MM.1S (cell line): Measurements from ENCODE around the gene THSD7B.

Source experiments
- DNase-seq: peaks from one replicate; pipeline ENCODE4 v3.0.0-alpha.2; 2015
- H2AFZ ChIP-seq: fragments of 300-600 bp; sonication (generic); 2 replicates; pipeline ENCODE4 v1.6.0; 2016; ENCODE audit warnings: antibody characterized with exemption, low read length
- H3F3A ChIP-seq: fragments of 300-600 bp; sonication (generic); 2 replicates; pipeline ENCODE4 v1.6.1; 2016; ENCODE audit warnings: mild to moderate bottlenecking, antibody characterized with exemption, low read length, moderate library complexity, mixed read lengths; ENCODE audit not compliant: insufficient read depth
- H3K27ac ChIP-seq: fragments of 300-600 bp; sonication (generic); 2 replicates; pipeline ENCODE4 v1.5.1; 2016; ENCODE audit warnings: mild to moderate bottlenecking, low read length
- H3K27me3 ChIP-seq: fragments of 300-600 bp; sonication (generic); replicated peaks from 2 replicates; pipeline ENCODE4 v1.6.0; 2016; ENCODE audit warnings: low read length; ENCODE audit not compliant: insufficient read depth
- H3K36me3 ChIP-seq: fragments of 300-600 bp; sonication (generic); replicated peaks from 2 replicates; pipeline ENCODE4 v1.6.1; 2016; ENCODE audit warnings: mild to moderate bottlenecking, low read length, mixed read lengths; ENCODE audit not compliant: insufficient read depth
- H3K4me1 ChIP-seq: fragments of 300-600 bp; sonication (generic); 2 replicates; pipeline ENCODE4 v1.6.1; 2016; ENCODE audit warnings: low read length, mixed read lengths
- H3K4me2 ChIP-seq: fragments of 300-600 bp; sonication (generic); 2 replicates; pipeline ENCODE4 v1.6.0; 2016; ENCODE audit warnings: low read depth, low read length
- H3K4me3 ChIP-seq: fragments of 300-600 bp; sonication (generic); 2 replicates; pipeline ENCODE4 v1.5.1; 2016; ENCODE audit warnings: low read length, mixed read lengths
- H3K79me2 ChIP-seq: fragments of 300-600 bp; sonication (generic); 2 replicates; pipeline ENCODE4 v1.6.1; 2016; ENCODE audit warnings: mixed run types, low read length, mixed read lengths
- H3K9ac ChIP-seq: fragments of 300-600 bp; sonication (generic); 2 replicates; pipeline ENCODE4 v1.6.1; 2016; ENCODE audit warnings: low read length, mixed read lengths
- H3K9me2 ChIP-seq: fragments of 300-600 bp; sonication (generic); replicated peaks from 2 replicates; pipeline ENCODE4 v1.6.1; 2016; ENCODE audit warnings: mild to moderate bottlenecking, low read length, mixed read lengths; ENCODE audit not compliant: insufficient read depth
- H3K9me3 ChIP-seq: fragments of 300-600 bp; sonication (generic); replicated peaks from 2 replicates; pipeline ENCODE4 v1.6.1; 2016; ENCODE audit warnings: mild to moderate bottlenecking, low read length, mixed read lengths; ENCODE audit not compliant: insufficient read depth
- H4K20me1 ChIP-seq: fragments of 300-600 bp; sonication (generic); 2 replicates; pipeline ENCODE4 v1.6.1; 2016; ENCODE audit warnings: mild to moderate bottlenecking, low read length, moderate library complexity, mixed read lengths; ENCODE audit not compliant: insufficient read depth
- EZH2 ChIP-seq: fragments of 300-600 bp; sonication (generic); optimal IDR thresholded peaks from 2 replicates; pipeline ENCODE3; 2017; ENCODE audit warnings: low read depth, mild to moderate bottlenecking, antibody characterized with exemption, low read length, mixed read lengths
- EZH2phosphoT487 ChIP-seq: fragments of 300-600 bp; sonication (generic); IDR thresholded peaks from 2 replicates; pipeline ENCODE4 v1.6.1; 2018; ENCODE audit warnings: antibody characterized with exemption, low read length
- TF ChIP-seq, protein P1 (sequence below): fragments of 300-600 bp; sonication (generic); IDR thresholded peaks from 2 replicates; pipeline ENCODE4 v1.5.1; 2016; ENCODE audit warnings: antibody characterized with exemption, low read length, mixed read lengths

The THSD7B gene

DNA sequence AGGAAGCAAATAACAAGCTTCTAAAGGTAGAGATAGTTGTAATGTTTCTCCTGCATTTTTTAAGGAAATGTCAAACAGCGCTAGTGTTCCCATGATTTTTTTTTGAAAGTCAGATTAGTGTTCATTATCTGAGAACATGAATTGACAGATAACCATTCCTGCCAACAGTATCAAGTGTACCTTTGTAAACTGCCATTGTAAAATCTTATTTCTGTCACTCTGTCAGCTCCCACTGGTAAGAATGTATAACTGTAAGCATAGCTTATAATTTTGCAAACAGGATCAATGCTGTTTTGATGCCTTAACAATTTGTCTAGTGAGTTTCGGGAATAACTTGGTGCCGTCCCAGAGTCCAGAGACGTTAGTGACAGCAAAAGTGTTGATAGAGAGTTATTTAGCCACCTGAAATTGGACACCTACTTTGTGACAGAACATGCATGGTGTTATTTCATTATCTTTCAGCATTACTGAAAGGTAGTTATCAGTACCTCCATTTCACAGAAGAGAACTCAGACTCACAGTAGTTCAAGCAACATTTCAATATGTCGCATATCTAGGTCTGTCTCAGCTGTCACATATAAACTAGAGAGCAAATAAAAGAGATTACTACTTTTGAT lies 221.4 kb downstream of the THSD7B start:
- Histone ChIP-seq H3K27me3 (no peaks in the 10 kb centered on the region), H3K36me3 (no peaks in the 10 kb centered on the region), H3K4me2 (no peak overlapping the region), H3K4me1 (no peaks in the 10 kb centered on the region), H3K27ac (no peak overlapping the region), H3K79me2 (no peaks in the 10 kb centered on the region), H4K20me1 (no peaks in the 10 kb centered on the region), H3K4me3 (no peak overlapping the region), H3K9me3 (no peaks in the 10 kb centered on the region), H2AFZ (no peak overlapping the region), H3K9ac (no peak overlapping the region), H3K9me2 (no peaks in the 10 kb centered on the region), H3F3A (no peaks in the 10 kb centered on the region)
- DNase-seq: no peak
- TF ChIP-seq, protein P1, sequence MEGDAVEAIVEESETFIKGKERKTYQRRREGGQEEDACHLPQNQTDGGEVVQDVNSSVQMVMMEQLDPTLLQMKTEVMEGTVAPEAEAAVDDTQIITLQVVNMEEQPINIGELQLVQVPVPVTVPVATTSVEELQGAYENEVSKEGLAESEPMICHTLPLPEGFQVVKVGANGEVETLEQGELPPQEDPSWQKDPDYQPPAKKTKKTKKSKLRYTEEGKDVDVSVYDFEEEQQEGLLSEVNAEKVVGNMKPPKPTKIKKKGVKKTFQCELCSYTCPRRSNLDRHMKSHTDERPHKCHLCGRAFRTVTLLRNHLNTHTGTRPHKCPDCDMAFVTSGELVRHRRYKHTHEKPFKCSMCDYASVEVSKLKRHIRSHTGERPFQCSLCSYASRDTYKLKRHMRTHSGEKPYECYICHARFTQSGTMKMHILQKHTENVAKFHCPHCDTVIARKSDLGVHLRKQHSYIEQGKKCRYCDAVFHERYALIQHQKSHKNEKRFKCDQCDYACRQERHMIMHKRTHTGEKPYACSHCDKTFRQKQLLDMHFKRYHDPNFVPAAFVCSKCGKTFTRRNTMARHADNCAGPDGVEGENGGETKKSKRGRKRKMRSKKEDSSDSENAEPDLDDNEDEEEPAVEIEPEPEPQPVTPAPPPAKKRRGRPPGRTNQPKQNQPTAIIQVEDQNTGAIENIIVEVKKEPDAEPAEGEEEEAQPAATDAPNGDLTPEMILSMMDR: no peak

DNA sequence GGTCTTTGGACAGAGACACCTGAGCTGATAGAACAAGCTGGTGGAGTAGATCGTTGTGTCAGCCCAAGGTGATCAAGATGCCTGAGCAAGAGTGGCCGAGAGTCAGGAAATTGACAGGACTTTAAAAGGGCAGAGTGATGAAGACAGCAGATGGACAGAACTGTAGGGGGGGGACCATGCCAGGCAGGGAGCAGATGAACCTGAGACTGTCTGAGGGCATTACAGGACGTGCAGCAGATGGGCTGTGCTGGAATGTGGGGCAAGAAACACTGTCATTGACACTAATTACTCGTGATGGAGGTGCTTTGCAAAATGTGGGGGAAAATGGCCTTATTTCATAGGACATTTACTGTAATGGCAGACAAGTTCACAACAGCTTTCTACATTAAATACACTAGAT lies 225.0 kb downstream of the THSD7B start:
- no peaks in the 10 kb centered on the region for H3K9me2 ChIP-seq
- no peaks in the 10 kb centered on the region for H3K27me3 ChIP-seq
- DNase-seq: no peak
- H3K9ac ChIP-seq: no peak overlapping the region
- H3K27ac ChIP-seq: no peak overlapping the region
- H3K36me3 ChIP-seq: no peaks in the 10 kb centered on the region
- no peak overlapping the region for H3K4me3 ChIP-seq
- H3F3A ChIP-seq: no peaks in the 10 kb centered on the region
- no peak overlapping the region for H2AFZ ChIP-seq
- no peaks in the 10 kb centered on the region for H3K9me3 ChIP-seq
- H3K4me1 ChIP-seq: no peaks in the 10 kb centered on the region
- no peak overlapping the region for H3K4me2 ChIP-seq
- H3K79me2 ChIP-seq: no peaks in the 10 kb centered on the region
- no peaks in the 10 kb centered on the region for H4K20me1 ChIP-seq
- TF ChIP-seq, protein P1: no peak
- TF ChIP-seq EZH2phosphoT487 (no peak), EZH2 (no peak)

DNA sequence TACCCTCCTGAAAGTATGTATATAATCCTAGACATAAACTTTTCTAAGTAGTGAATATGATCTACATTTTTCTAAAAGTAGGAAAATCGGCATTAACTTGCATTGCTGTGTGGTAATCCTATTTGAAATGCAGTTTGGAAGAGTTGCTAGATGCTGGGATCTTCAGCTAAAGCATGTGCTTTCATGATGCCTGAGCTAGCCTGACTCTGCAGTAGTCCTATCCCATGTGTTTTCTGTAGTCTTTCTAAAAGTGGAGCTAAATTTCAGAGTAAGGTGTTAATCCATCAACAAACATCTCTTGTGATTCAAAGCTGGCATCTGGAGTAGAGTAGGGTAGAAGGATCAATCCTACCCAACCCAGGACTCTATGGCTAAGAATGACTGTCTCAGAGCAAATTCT lies 229.4 kb downstream of the THSD7B start:
- no peaks in the 10 kb centered on the region for H3F3A ChIP-seq
- TF ChIP-seq EZH2: no peak
- TF ChIP-seq, protein P1: no peak
- no peak for TF ChIP-seq EZH2phosphoT487

More for the DNA sequence above, 229.4 kb downstream of the THSD7B start:
- no peak for DNase-seq
- Histone ChIP-seq H3K79me2 (no peaks in the 10 kb centered on the region), H4K20me1 (no peaks in the 10 kb centered on the region), H3K9ac (no peak overlapping the region), H3K9me3 (no peaks in the 10 kb centered on the region), H3K4me3 (no peak overlapping the region), H3K36me3 (no peaks in the 10 kb centered on the region), H3K4me1 (no peaks in the 10 kb centered on the region), H3K27me3 (no peaks in the 10 kb centered on the region), H3K9me2 (no peaks in the 10 kb centered on the region), H3K27ac (no peak overlapping the region), H3K4me2 (no peak overlapping the region), H2AFZ (no peak overlapping the region)
